Ascending aorta (tissue), 2 donors: Measurements from ENCODE around the gene BST1. TPM values are rescaled to one million over a fixed set of nuclear protein-coding genes. Genes with fewer than 3 reads are reported as not detected.
A peak's percentile ranks its signal among the peaks of the same experiment; 100 is the strongest.

Source experiments
- DNase-seq, 2 donors: peaks; one replicate each; pipeline ENCODE4 v3.0.0-alpha.2; 2019; ENCODE audit warnings: low spot score in 2 of 2
- H3K27ac ChIP-seq, 2 donors: fragments of 200-600 bp; sonication (generic); one replicate each; pipeline ENCODE4 v1.5.1; 2016 to 2017; ENCODE audit warnings: mild to moderate bottlenecking in 1 of 2
- H3K27me3 ChIP-seq: fragments of 200-600 bp; sonication (generic); one replicate; pipeline ENCODE4 v1.5.1; 2017
- H3K36me3 ChIP-seq, 2 donors: fragments of 200-600 bp; sonication (generic); one replicate each; pipeline ENCODE4 v1.5.1; 2016
- H3K4me1 ChIP-seq, 2 donors: fragments of 200-600 bp; sonication (generic); one replicate each; pipeline ENCODE4 v1.5.1; 2016 to 2017; ENCODE audit warnings: mild to moderate bottlenecking in 1 of 2
- H3K4me3 ChIP-seq, 2 donors: fragments of 200-600 bp; sonication (generic); one replicate each; pipeline ENCODE4 v1.5.1; 2016 to 2017; ENCODE audit warnings: mild to moderate bottlenecking in 1 of 2
- H3K9me3 ChIP-seq, 2 donors: fragments of 200-600 bp; sonication (generic); one replicate each; pipeline ENCODE4 v1.5.1; 2016
- CTCF ChIP-seq, 3 experiments: fragments of 200-600 bp in 2 of 3; fragments of 450-650 bp in 1 of 3; sonication (generic) in 2 of 3; IDR thresholded peaks; one replicate each; pipeline ENCODE4 v1.5.1; 2016 to 2019; ENCODE audit warnings: antibody characterized with exemption in 3 of 3, mild to moderate bottlenecking in 1 of 3, moderate library complexity in 1 of 3
- intact Hi-C: fragments of 100-400 bp; cut with DNase I; formaldehyde crosslinking; loops from one replicate; pipeline ENCODE4 v1.15.1; 2023
- total RNA-seq: library from RNA; depleted of rRNA; stranded (reverse); fragments of >200 nt; gene quantifications from one replicate; pipeline ENCODE4 v1.1.0, GENCODE V29; 2016

BST1 gene, protein sequence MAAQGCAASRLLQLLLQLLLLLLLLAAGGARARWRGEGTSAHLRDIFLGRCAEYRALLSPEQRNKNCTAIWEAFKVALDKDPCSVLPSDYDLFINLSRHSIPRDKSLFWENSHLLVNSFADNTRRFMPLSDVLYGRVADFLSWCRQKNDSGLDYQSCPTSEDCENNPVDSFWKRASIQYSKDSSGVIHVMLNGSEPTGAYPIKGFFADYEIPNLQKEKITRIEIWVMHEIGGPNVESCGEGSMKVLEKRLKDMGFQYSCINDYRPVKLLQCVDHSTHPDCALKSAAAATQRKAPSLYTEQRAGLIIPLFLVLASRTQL
- total RNA-seq, result 22.7 TPM

- DNase-seq, result peak; percentile 28 to 84
Observed at GRCh38 chr4:15702941-15703403, at the start of gene BST1. Gene BST1 (plus strand): TSS chr4:15703065. CDS start chr4:15703145, 80 bp downstream.

GRCh38 chr4:15653420-15653819 is 49.4 kb upstream of the BST1 start:
- H3K36me3 ChIP-seq, result no peaks in the 10 kb centered on the region
- TF ChIP-seq CTCF (IDR thresholded peaks at IDR 0.05), result no peak
- H3K4me3 ChIP-seq, result peak overlapping the region; percentile 82 to 94
- peaks cover 2 to 44% of the 10 kb centered on the region in 2 donors for H3K4me1 ChIP-seq
- intact Hi-C loops, result loop anchor here (10.0 kb wide), 1 partner anchor 571 kb away; the partner anchor contains the start of gene TAPT1
- DNase-seq, result no peak
- peak overlapping the region; percentile 98 to 99 for H3K27ac ChIP-seq
- H3K9me3 ChIP-seq, result no peaks in the 10 kb centered on the region
- no peaks in the 10 kb centered on the region for H3K27me3 ChIP-seq

More at GRCh38 chr4:15702941-15703403, at the start of gene BST1:
- H3K27me3 ChIP-seq, result no peaks in the 10 kb centered on the region
- peak within 1 kb of the TSS; percentile 59 to 75 for H3K4me3 ChIP-seq
- H3K9me3 ChIP-seq, result no peaks in the 10 kb centered on the region
- H3K4me1 ChIP-seq, result peaks cover 2 to 6% of the 10 kb centered on the region in 2 donors
- no peak for TF ChIP-seq CTCF (IDR thresholded peaks at IDR 0.05)
- no peaks in the 10 kb centered on the region for H3K36me3 ChIP-seq
- intact Hi-C loops, result no loop called here
- H3K27ac ChIP-seq, result peak within 1 kb of the TSS; percentile 41 to 56

GRCh38 chr4:15653864-15654592 is 48.8 kb upstream of the BST1 start:
- Histone ChIP-seq H3K9me3 (no peaks in the 10 kb centered on the region), H3K4me3 (peak overlapping the region; percentile 82 to 94), H3K27me3 (no peaks in the 10 kb centered on the region), H3K27ac (peak overlapping the region; percentile 98 to 99), H3K36me3 (no peaks in the 10 kb centered on the region), H3K4me1 (peaks cover 2 to 44% of the 10 kb centered on the region in 2 donors)
- TF ChIP-seq CTCF (IDR thresholded peaks at IDR 0.05), result no peak
- DNase-seq, result no peak
- intact Hi-C loops, result loop anchor here (2.0 to 10.0 kb wide), 2 partner anchors 175 to 571 kb away; partner anchors contain the start of gene TAPT1

- peak in 1 of 2 donors; percentile 72 for DNase-seq
- TF ChIP-seq CTCF (IDR thresholded peaks at IDR 0.05), result no peak
- intact Hi-C loops, result loop anchor here (1.0 to 10.0 kb wide), 6 partner anchors 27 to 1307 kb away; partner anchors contain the start of genes CPEB2, FAM200B and TAPT1
- Histone ChIP-seq H3K4me1 (peaks cover 2 to 44% of the 10 kb centered on the region in 2 donors), H3K36me3 (no peaks in the 10 kb centered on the region), H3K4me3 (peak overlapping the region; percentile 82 to 94), H3K9me3 (no peaks in the 10 kb centered on the region), H3K27ac (peak overlapping the region; percentile 98 to 99), H3K27me3 (no peaks in the 10 kb centered on the region)
Observed at GRCh38 chr4:15654593-15655222, 48.2 kb upstream of the BST1 start.
